Measurements from ENCODE around the gene SNAP91. TPM values are rescaled to one million over a fixed set of nuclear protein-coding genes. Genes with fewer than 3 reads are reported as not detected.

SNAP91 gene
- total RNA-seq, 1 donor from 2014 or later, result 1.5 TPM

DNA sequence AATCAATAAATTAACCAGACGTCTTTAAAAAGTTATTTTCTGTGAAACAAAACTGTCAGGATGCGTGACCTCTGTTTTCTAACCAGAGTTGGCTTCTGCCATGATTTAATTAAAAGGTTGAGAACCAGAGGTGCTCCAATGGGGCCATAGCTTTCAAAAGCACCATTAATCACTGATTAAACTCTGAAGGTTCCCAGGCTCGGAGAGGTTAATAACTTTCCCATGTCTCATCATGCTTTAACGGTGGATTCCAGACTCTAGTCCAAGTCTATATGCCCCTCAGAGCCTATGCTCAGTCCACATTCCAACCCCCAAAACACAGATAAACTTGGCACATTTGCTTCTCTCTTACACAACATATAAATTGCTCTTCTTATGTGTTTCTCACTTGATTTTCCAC is 95.5 kb downstream of the SNAP91 start:
- no peaks in the 10 kb centered on the region for H3K4me1 Mint-ChIP-seq (ENCODE audit: unreplicated experiment)
- H3K36me3 Mint-ChIP-seq (ENCODE audit: low read depth, unreplicated experiment), result no peaks in the 10 kb centered on the region
- H3K4me3 Mint-ChIP-seq (ENCODE audit: unreplicated experiment), result no peak overlapping the region
- H3K27ac Mint-ChIP-seq (ENCODE audit: unreplicated experiment), result no peak overlapping the region
- no peak for DNase-seq (ENCODE audit: low spot score)
- no peaks in the 10 kb centered on the region for H3K27me3 Mint-ChIP-seq (ENCODE audit: unreplicated experiment)
- TF ChIP-seq, protein P1, sequence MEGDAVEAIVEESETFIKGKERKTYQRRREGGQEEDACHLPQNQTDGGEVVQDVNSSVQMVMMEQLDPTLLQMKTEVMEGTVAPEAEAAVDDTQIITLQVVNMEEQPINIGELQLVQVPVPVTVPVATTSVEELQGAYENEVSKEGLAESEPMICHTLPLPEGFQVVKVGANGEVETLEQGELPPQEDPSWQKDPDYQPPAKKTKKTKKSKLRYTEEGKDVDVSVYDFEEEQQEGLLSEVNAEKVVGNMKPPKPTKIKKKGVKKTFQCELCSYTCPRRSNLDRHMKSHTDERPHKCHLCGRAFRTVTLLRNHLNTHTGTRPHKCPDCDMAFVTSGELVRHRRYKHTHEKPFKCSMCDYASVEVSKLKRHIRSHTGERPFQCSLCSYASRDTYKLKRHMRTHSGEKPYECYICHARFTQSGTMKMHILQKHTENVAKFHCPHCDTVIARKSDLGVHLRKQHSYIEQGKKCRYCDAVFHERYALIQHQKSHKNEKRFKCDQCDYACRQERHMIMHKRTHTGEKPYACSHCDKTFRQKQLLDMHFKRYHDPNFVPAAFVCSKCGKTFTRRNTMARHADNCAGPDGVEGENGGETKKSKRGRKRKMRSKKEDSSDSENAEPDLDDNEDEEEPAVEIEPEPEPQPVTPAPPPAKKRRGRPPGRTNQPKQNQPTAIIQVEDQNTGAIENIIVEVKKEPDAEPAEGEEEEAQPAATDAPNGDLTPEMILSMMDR (IDR thresholded peaks at IDR 0.05; ENCODE audit: unreplicated experiment), result no peak
- H3K9me3 Mint-ChIP-seq (ENCODE audit: unreplicated experiment), result no peaks in the 10 kb centered on the region

DNA sequence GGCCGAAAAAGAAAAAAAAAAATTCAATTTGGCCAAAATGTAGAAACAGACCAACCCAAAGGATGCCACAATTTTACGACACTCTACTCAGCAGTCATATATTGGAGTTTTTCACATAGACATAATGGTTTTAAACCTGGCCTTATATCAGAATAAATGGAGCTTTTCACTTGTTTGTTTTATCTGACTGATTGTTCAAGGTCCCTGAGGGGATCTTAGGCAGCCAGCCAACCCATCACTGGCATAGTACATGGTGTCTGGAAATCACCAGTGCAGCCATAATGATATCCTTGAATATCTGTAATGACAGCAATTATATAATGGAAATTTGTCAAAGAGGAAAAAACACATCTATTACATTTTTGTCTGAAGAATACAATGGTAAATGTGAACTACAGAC is 99.7 kb downstream of the SNAP91 start:
- Mint-ChIP-seq H3K9me3 (ENCODE audit: unreplicated experiment) (no peaks in the 10 kb centered on the region), H3K36me3 (ENCODE audit: low read depth, unreplicated experiment) (no peaks in the 10 kb centered on the region), H3K4me3 (ENCODE audit: unreplicated experiment) (no peak overlapping the region), H3K27me3 (ENCODE audit: unreplicated experiment) (no peaks in the 10 kb centered on the region), H3K4me1 (ENCODE audit: unreplicated experiment) (no peaks in the 10 kb centered on the region), H3K27ac (ENCODE audit: unreplicated experiment) (no peak overlapping the region)
- DNase-seq (ENCODE audit: low spot score), result no peak
- TF ChIP-seq, protein P1 (IDR thresholded peaks at IDR 0.05; ENCODE audit: unreplicated experiment), result no peak

DNA sequence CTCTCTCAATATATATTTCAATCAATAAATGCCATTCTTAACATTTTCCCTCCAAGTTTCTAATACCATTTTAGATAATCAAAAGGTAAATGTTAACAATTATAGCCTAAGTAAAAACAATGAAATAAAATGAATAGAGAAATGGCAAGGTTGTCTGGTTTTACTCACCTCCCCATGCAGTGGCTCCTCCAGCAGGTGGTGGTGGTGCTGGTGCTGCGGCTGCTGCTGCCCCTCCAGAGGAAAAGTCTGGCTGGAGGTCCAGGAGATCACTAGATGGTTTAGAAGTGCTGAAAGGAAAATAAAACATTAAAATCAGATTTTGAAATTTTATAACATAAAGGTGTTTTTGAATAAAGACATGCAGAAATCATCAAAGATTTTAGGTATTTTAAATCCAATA is 103.4 kb downstream of the SNAP91 start:
- Mint-ChIP-seq H3K36me3 (ENCODE audit: low read depth, unreplicated experiment) (no peaks in the 10 kb centered on the region), H3K9me3 (ENCODE audit: unreplicated experiment) (no peaks in the 10 kb centered on the region), H3K27ac (ENCODE audit: unreplicated experiment) (no peak overlapping the region), H3K4me3 (ENCODE audit: unreplicated experiment) (no peak overlapping the region), H3K27me3 (ENCODE audit: unreplicated experiment) (no peaks in the 10 kb centered on the region), H3K4me1 (ENCODE audit: unreplicated experiment) (no peaks in the 10 kb centered on the region)
- peak; percentile 10 for DNase-seq (ENCODE audit: low spot score)
- TF ChIP-seq, protein P1 (IDR thresholded peaks at IDR 0.05; ENCODE audit: unreplicated experiment), result no peak

DNA sequence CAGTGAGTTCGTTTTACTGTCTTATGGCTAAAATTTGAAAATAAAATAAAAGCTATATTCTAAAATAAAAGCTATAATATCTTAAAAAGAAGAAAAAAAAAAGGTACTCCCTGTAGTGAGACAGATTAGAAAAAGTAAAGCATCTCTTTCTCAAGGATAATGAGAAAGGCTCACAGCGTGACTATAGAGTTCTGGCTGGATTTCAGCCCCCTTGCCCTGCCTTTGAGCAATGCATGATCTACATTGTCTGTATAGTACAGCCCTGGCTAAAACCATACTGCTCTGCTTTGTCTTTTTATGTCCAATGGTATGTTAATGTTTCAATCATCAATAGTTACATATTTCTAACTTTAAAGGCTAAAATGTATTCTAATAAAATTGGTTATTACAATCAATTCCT is 105.3 kb downstream of the SNAP91 start:
- no peaks in the 10 kb centered on the region for H3K9me3 Mint-ChIP-seq (ENCODE audit: unreplicated experiment)
- H3K4me1 Mint-ChIP-seq (ENCODE audit: unreplicated experiment), result no peaks in the 10 kb centered on the region
- H3K4me3 Mint-ChIP-seq (ENCODE audit: unreplicated experiment), result no peak overlapping the region
- H3K36me3 Mint-ChIP-seq (ENCODE audit: low read depth, unreplicated experiment), result no peaks in the 10 kb centered on the region
- DNase-seq (ENCODE audit: low spot score), result no peak
- H3K27me3 Mint-ChIP-seq (ENCODE audit: unreplicated experiment), result no peaks in the 10 kb centered on the region
- TF ChIP-seq, protein P1 (IDR thresholded peaks at IDR 0.05; ENCODE audit: unreplicated experiment), result no peak
- H3K27ac Mint-ChIP-seq (ENCODE audit: unreplicated experiment), result no peak overlapping the region

DNA sequence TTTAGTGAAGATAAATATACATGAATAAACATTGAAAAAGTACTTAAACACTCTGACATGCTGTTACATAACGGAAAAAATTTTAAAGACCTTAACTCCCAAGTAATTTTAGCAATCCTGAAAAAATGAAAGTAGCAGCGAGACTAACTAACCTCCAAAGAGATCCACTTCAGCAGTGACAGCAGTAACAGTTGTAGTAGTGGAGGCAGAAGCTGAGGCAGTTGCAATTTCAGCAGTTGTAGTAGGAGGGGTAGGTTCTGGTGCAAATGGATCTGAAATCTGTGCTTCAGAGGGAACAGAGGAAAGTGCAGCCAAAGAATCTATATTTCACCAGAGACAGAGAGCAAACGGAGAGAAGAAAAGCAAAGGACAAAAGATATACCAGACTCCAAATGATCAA is 107.8 kb downstream of the SNAP91 start:
- Mint-ChIP-seq H3K9me3 (ENCODE audit: unreplicated experiment) (no peaks in the 10 kb centered on the region), H3K4me3 (ENCODE audit: unreplicated experiment) (no peak overlapping the region), H3K36me3 (ENCODE audit: low read depth, unreplicated experiment) (no peaks in the 10 kb centered on the region), H3K27me3 (ENCODE audit: unreplicated experiment) (peaks cover 3% of the 10 kb centered on the region), H3K4me1 (ENCODE audit: unreplicated experiment) (no peaks in the 10 kb centered on the region), H3K27ac (ENCODE audit: unreplicated experiment) (no peak overlapping the region)
- TF ChIP-seq, protein P1 (IDR thresholded peaks at IDR 0.05; ENCODE audit: unreplicated experiment), result no peak
- no peak for DNase-seq (ENCODE audit: low spot score)
